Head of caudate nucleus (tissue), 42 donors: Measurements from ENCODE around the gene BFSP1.

Experiments used
- DNase-seq, 42 donors: peaks; one replicate each; pipeline versions ENCODE4 v3.0.0 to v3.0.0-alpha.2; 2020 to 2021; ENCODE audit warnings: mixed read lengths in 7 of 42
- intact Hi-C: fragments of 100-400 bp; cut with DNase I; formaldehyde crosslinking; loops from one replicate; pipeline ENCODE4 v1.15.0; 2022

The BFSP1 gene

DNA sequence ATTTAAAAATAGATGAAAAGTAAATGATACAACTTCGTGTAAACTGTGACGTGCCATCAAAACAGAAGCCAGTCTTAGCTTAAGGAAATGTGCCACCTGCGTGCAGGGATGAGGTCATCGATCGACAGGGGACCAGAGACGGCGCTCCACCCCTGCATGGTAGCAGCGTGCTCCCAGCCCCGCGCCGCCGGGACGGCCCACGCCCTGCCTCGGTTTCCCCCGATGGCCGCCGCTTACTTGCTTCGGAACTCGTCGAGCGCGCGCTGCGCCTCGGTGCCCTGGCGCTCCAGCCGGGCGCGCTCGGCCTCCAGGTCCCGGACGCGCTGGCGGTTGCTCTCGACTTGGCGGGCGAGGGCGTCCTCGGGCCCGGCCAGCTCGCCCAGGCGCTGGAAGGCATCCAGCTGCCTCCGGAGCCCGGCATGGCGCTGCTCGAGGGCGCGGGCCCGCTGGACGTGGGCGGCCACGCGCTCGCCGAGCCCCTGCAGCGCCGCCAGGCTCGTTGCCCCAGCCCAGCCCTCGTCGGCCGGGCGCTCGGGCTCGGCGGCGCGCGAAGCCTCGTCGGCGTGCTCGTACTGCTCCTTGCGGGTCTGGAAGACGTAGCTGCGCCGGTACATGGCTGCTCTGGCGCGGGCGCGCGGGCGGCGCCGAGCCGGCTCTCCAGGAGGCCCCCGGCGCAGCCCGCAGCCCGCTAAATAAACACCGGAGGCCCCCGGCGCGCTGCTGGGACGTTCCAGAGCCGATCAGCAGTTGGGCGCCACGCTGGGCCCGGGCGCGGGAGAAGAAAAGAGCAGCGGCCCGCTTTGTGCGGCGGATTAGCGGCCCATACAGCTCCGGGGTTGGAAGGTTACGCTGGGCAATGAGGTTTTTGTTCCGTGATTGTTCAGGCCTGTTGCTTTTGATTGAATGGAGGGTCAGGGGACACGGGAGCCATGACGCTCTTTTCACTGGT lies at the start of gene BFSP1:
BFSP1 (minus strand) TSS at position 664 of the 949 bp plus-strand sequence; CDS start at position 614, 50 bp downstream.
- intact Hi-C loops: loop anchor here (5.0 to 10.0 kb wide), 2 partner anchors 41 to 364 kb away; partner anchors contain the start of gene DSTN
- peak; percentile 5 to 78 (median 58) for DNase-seq

GRCh38 chr20:17580895-17581294 lies 49.7 kb upstream of the BFSP1 start:
- intact Hi-C loops: no loop called here
- no peak for DNase-seq

GRCh38 chr20:17579369-17580039 lies 48.3 kb upstream of the BFSP1 start:
- DNase-seq: no peak
- intact Hi-C loops: no loop called here

- intact Hi-C loops: no loop called here
- DNase-seq: no peak
Observed at GRCh38 chr20:17576215-17576614, 45.0 kb upstream of the BFSP1 start.

DNA sequence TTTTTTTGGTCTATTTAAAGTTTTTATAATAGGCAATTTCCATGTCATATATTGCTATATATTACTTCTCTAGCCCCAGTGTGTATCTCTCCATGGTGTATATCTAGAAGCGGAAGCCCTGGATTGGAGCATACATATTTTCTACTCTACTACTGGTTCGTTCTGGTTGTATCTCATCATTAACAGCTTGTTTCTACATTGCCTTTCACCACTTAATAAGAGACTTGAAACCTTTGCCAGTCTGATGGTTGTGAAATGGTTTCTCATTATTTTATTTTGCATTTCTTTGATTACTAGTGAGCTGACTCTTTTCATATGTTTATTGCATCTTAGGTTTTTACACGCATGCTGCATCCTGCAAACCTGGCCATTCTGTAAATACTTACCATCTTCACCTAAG lies 42.3 kb upstream of the BFSP1 start:
- intact Hi-C loops: loop anchor here (5.0 kb wide), 1 partner anchor 41 kb away; the partner anchor contains the start of gene BFSP1
- DNase-seq: no peak

DNA sequence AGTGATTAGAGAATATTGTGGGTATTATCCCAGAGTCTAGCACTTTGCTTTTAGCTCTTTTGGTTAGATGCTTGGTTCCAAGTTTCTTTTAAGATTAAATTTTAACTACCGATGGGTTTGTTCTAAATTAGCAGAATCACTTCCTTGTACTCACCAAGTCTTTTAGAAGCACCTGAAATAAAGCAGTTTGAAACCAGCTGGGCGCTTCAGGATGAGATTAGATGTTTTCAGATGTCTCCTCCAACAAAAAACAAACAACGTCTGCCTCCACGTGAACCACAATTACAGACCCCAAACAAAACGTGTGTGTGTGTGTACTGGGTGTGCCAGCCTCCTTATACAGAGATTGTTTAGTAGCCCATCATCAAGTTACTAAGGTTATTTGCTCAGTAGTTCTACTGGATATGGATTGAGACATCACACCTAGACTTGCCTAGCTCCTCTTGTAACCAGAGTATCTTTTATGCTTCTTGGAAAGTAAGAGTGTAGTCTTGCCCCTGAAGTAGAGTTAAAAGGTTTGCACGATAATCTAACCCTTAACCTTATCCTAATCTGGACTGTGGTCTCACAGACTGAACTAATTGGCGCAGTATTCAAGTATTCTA lies 41.0 kb upstream of the BFSP1 start:
- DNase-seq: no peak
- intact Hi-C loops: loop anchor here (5.0 kb wide), 1 partner anchor 40 kb away; the partner anchor contains the start of gene BFSP1

DNA sequence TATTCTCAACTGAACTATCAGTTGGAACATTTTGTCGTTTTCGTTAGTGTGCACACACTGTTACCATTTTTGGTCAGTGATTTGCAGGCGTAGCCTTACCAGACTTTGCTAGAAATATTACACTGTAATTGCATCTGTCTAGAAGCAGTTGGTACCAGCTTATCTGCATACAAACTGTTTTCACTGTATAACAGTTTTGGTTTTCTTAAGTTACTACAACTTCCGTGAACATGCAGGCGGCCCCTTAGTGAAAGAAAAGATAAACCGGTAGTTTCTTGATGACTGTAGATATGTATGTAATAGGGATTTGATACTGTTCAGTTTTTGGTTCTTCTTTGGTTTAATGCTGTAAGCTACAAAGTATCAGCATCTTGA lies 40.0 kb upstream of the BFSP1 start:
- no peak for DNase-seq
- intact Hi-C loops: loop anchor here (5.0 kb wide), 1 partner anchor 39 kb away; the partner anchor contains the start of gene BFSP1

DNA sequence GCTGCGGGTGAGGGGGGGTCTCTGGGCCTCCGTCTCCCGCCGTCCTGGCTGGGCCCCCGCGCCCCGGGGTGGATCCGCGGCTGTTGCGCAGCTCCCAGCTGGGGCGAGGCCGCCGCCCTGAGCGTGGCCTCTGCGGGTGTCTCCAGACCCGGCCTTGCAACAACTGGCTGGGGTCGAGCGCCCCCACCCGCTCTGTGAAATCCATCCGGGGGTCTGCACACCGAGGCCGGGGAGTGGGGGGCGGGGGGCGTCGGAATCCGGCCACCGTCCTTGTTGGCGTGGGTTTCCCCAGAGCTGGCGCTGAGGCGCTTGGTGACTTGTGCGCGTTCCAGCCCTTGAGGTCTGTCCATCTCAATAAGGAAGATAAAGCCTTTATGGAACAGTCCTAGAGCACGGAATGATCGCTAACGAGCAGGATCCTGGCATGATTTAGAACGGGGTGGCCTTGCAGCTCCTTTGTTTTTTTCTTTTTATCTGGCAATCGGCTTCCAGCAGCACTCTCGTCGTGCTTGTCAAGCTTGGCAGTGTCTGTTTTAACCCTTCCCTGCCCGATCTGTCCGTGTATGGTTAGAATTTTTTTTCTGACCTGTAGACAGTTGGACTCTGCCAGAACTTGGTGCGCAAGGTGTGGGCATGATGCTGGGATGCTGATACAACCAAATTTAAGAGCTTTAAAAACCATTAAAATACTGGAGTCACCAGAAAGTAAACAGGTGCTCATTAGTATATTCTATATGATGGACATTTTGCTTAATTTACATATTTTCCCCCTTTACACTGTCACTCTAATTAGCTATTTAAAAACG lies 39.4 kb upstream of the BFSP1 start:
- intact Hi-C loops: loop anchor here (5.0 kb wide), 1 partner anchor 38 kb away; the partner anchor contains the start of gene BFSP1

GRCh38 chr20:17569616-17570346 lies 38.6 kb upstream of the BFSP1 start, which contains the start of gene DSTN:
Gene DSTN, plus strand, starts transcription at chr20:17570075. Its CDS starts 134 bp downstream, at chr20:17570209.
- intact Hi-C loops: loop anchor here (5.0 kb wide), 1 partner anchor 37 kb away; the partner anchor contains the start of gene BFSP1
- peak; percentile 72 to 97 (median 93) for DNase-seq

More for the DNA sequence above, 39.4 kb upstream of the BFSP1 start:
- DNase-seq: peak in 40 of 42 donors; percentile 9 to 75 (median 52)

- intact Hi-C loops: no loop called here
- DNase-seq: peak; percentile 16 to 75 (median 51)
Observed at GRCh38 chr20:17568972-17569521, 37.9 kb upstream of the BFSP1 start.

- intact Hi-C loops: no loop called here
Observed at GRCh38 chr20:17568045-17568788, 37.0 kb upstream of the BFSP1 start.

GRCh38 chr20:17566345-17566744 lies 35.2 kb upstream of the BFSP1 start:
- intact Hi-C loops: no loop called here

More at GRCh38 chr20:17568045-17568788, 37.0 kb upstream of the BFSP1 start:
- DNase-seq: no peak

GRCh38 chr20:17565169-17565845 lies 34.1 kb upstream of the BFSP1 start:
- intact Hi-C loops: no loop called here
- DNase-seq: no peak

More at GRCh38 chr20:17566345-17566744, 35.2 kb upstream of the BFSP1 start:
- DNase-seq: no peak

- no peak for DNase-seq
- intact Hi-C loops: no loop called here
Observed at GRCh38 chr20:17562804-17563305, 31.7 kb upstream of the BFSP1 start.

GRCh38 chr20:17560344-17561074 lies 29.3 kb upstream of the BFSP1 start:
- DNase-seq: no peak
- intact Hi-C loops: no loop called here
